ENCODE data around the gene GALNTL6. TPM values are rescaled to one million over a fixed set of nuclear protein-coding genes. Genes with fewer than 3 reads are reported as not detected.

Gene GALNTL6
- total and polyA plus RNA-seq, 2 of the 4 experiments (the other 2 are of a cell fraction): under 0.01 TPM; not detected in 1

GRCh38 chr4:172838111-172838510, 1024.9 kb downstream of the GALNTL6 start:
- TF ChIP-seq FOS (IDR thresholded peaks at IDR 0.05; ENCODE audit: low read depth, low read length): no peak
- no peak for TF ChIP-seq RCOR1 (IDR thresholded peaks at IDR 0.05; ENCODE audit: insufficient replicate concordance, low read length)
- no peak for TF ChIP-seq ELK1 (IDR thresholded peaks at IDR 0.05; ENCODE audit: borderline replicate concordance, low read depth, low read length)
- no peak for TF ChIP-seq NFE2L2 (IDR thresholded peaks at IDR 0.05; ENCODE audit: low read depth, low read length)
- no peak for TF ChIP-seq USF2 (IDR thresholded peaks at IDR 0.05; ENCODE audit: low read depth, low read length)
- TF ChIP-seq SMC3 (IDR thresholded peaks at IDR 0.05; ENCODE audit: low read depth, low read length): no peak
- no peak for TF ChIP-seq CHD1 (IDR thresholded peaks at IDR 0.05; ENCODE audit: low read depth, low read length)
- TF ChIP-seq CTCF (conservative IDR thresholded peaks at IDR 0.05; ENCODE audit: low read depth, low read length): no peak
- no peak for TF ChIP-seq RAD21 (IDR thresholded peaks at IDR 0.05; ENCODE audit: low read length)
- no peak for TF ChIP-seq CEBPB (IDR thresholded peaks at IDR 0.05; ENCODE audit: low read depth, low read length)
- TF ChIP-seq RFX5 (IDR thresholded peaks at IDR 0.05; ENCODE audit: low read depth, low read length): no peak
- no peak for TF ChIP-seq BHLHE40 (IDR thresholded peaks at IDR 0.05; ENCODE audit: low read depth, low read length)
- no peak for TF ChIP-seq MAZ (IDR thresholded peaks at IDR 0.05; ENCODE audit: borderline replicate concordance, low read depth, low read length)
- TF ChIP-seq POLR2A (IDR thresholded peaks at IDR 0.05; ENCODE audit: low read depth, low read length): no peak
- no peak for TF ChIP-seq MXI1 (IDR thresholded peaks at IDR 0.05; ENCODE audit: borderline replicate concordance, low read depth, low read length)
- TF ChIP-seq MAFK (IDR thresholded peaks at IDR 0.05; ENCODE audit: low read depth, low read length): no peak
- Histone ChIP-seq H3K9ac (ENCODE audit: low read depth, low read length) (no peak overlapping the region), H4K20me1 (ENCODE audit: insufficient read depth, low read length) (no peaks in the 10 kb centered on the region), H3K23ac (ENCODE audit: low read depth, low read length) (no peak overlapping the region), H3K4me1 (ENCODE audit: control insufficient read depth, insufficient read depth, low read length) (peaks cover 3% of the 10 kb centered on the region; the same call in 1 of the 2 replicates), H4K5ac (ENCODE audit: low read depth, low read length) (no peak overlapping the region), H3K27ac (ENCODE audit: insufficient read depth, low read length) (no peak overlapping the region), H3K18ac (ENCODE audit: low read depth, low read length) (no peak overlapping the region), H3K79me1 (ENCODE audit: low read depth in 1 of 2, low read length in 2 of 2) (no peaks in the 10 kb centered on the region), H3K9me3 (ENCODE audit: control insufficient read depth, insufficient read depth, low read length) (no peaks in the 10 kb centered on the region), H4K8ac (ENCODE audit: low read depth in 2 of 2, low read length in 2 of 2) (no peak overlapping the region; a peak in 1 of 4 replicates), H3K4me3 (ENCODE audit: insufficient read depth, low read depth, low read length) (no peak overlapping the region), H3K27me3 (ENCODE audit: control insufficient read depth, insufficient read depth, low read length) (no peaks in the 10 kb centered on the region), H3K56ac (ENCODE audit: extremely low read depth, insufficient read depth, low read length) (no peak overlapping the region), H3K9me1 (ENCODE audit: insufficient read depth, low read length) (peaks cover 4% of the 10 kb centered on the region; the same call in 1 of the 2 replicates), H2AFZ (replicated peaks; ENCODE audit: low read length, poor library complexity) (no peak overlapping the region), H2BK20ac (ENCODE audit: low read depth, low read length) (no peak overlapping the region), H2BK5ac (ENCODE audit: low read depth, low read length, poor library complexity, severe bottlenecking) (no peak overlapping the region), H2AK9ac (replicated peaks; ENCODE audit: low read depth, low read length, poor library complexity) (peak overlapping the region; percentile 39), H2BK120ac (ENCODE audit: low read depth, low read length) (no peak overlapping the region; the same call in 1 of the 2 replicates), H3K14ac (replicated peaks; ENCODE audit: low read depth, low read length) (no peak overlapping the region), H2AK5ac (ENCODE audit: low read depth, low read length) (peak overlapping the region; percentile 15; the same call in 1 of the 2 replicates), H3K4me2 (ENCODE audit: low read depth, low read length) (no peak overlapping the region), H3K36me3 (ENCODE audit: control insufficient read depth, insufficient read depth, low read length) (no peaks in the 10 kb centered on the region), H3K4ac (ENCODE audit: low read depth, low read length) (0 out of 2 replicates have a peak overlapping the region, but pooled peaks have one; percentile 15), H2BK15ac (ENCODE audit: low read depth, low read length) (no peak overlapping the region), H4K91ac (ENCODE audit: insufficient read depth, low read depth, low read length) (peak overlapping the region; percentile 39; the same call in 1 of the 2 replicates)
- CTCF ChIA-PET: no interaction called here
- dilution Hi-C loops (cut with HindIII; ENCODE audit: low sequenced_read_pairs, unreplicated experiment) (no loop called here), in situ Hi-C loops (cut with MboI; ENCODE audit: low sequenced_read_pairs) (no loop called here), intact Hi-C loops (cut with micrococcal nuclease) (no loop called here)
- POLR2A ChIA-PET (ENCODE audit: unreplicated experiment): no interaction called here
- DNase-seq (no peak), ATAC-seq (ENCODE audit: low read depth) (no peak)
- no TSS peak for BruUV-seq (replicated peaks)
- no CpG with 5 or more reads among the region's 6 CpGs for WGBS, 2 experiments (ENCODE audit: extremely low coverage in 2 of 2, insufficient read length in 1 of 2)
